Measurements from ENCODE around the gene GPR132. TPM values are rescaled to one million over a fixed set of nuclear protein-coding genes. Genes with fewer than 3 reads are reported as not detected.

The GPR132 gene
- total RNA-seq, 1 experiment from 2014 or later = 0.10 TPM

DNA sequence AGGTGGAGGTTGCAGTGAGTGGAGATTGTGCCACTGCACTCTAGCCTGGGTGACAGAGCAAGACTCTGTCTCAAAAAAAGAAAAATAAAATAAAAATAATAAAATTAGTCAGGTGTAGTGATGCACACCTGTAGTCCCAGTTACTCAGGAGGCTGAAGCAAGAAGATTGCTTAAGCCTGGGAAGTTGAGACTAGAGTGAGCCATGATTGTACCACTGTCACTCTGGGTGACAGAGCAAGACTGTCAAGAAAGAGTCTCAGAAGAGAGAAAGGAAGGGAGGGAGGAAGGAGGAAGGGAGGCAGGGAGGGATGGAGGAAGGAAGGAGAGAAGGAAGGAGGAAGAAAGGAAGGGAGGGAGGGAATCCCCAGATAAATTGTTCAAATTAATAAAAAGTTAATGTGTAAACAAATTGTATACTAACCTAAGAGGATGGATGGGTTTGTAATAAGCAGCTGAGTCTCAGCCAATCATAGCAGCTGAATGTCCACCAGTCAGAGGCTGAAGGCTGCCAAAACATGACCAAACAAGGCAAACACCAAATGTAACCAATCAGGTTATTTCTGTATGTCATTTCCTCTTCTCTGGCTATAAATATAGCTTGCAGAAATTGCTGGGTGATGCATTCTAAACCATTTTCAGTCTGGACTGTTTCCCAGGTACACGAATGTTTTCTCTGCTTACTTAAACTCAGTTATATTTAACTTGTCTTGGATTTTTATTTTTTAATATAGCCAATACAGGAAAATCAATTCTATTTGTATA, 38.2 kb downstream of the GPR132 start:
- Histone ChIP-seq H3K9ac (ENCODE audit: low read length) (no peak overlapping the region), H2AFZ (ENCODE audit: low read depth, low read length, poor library complexity, severe bottlenecking) (no peak overlapping the region), H3K79me2 (ENCODE audit: insufficient read depth, low read length) (peaks cover 5% of the 10 kb centered on the region), H3K4me1 (ENCODE audit: control insufficient read depth in 1 of 2, insufficient read depth in 2 of 2, low read length in 2 of 2) (peaks cover 31 to 55% of the 10 kb centered on the region in 2 experiments), H3K4me2 (ENCODE audit: low read length) (no peak overlapping the region), H4K20me1 (ENCODE audit: insufficient read depth) (no peaks in the 10 kb centered on the region), H3K9me2 (ENCODE audit: insufficient read depth) (no peaks in the 10 kb centered on the region), H3K9me3 (ENCODE audit: control insufficient read depth in 1 of 2, insufficient read depth in 1 of 2, low read depth in 1 of 2, low read length in 2 of 2) (no peaks in the 10 kb centered on the region), H3K27ac (ENCODE audit: low read depth, low read length) (no peak overlapping the region), H3K27me3 (ENCODE audit: insufficient read depth, low read length) (no peaks in the 10 kb centered on the region), H3K36me3 (ENCODE audit: control insufficient read depth in 1 of 2, insufficient read depth in 2 of 2, low read length in 2 of 2) (no peaks in the 10 kb centered on the region), H3K4me3 (replicated peaks in 1 of 2; ENCODE audit: low read depth in 1 of 2, low read length in 2 of 2) (no peak overlapping the region)
- ATAC-seq (no peak), DNase-seq (ENCODE audit: low read depth, low spot score) (peak; percentile 37)
- RAD21 ChIA-PET (ENCODE audit: low non-redundant PET in 1 of 2, low total read pairs in 2 of 2, uncharacterized antibody in 2 of 2, unreplicated experiment in 2 of 2) = no interaction called here
- peak; percentile 74 for TF ChIP-seq SRF (IDR thresholded peaks at IDR 0.05; ENCODE audit: low read depth)
- TF ChIP-seq YY1 (IDR thresholded peaks at IDR 0.05; ENCODE audit: extremely low read depth, insufficient replicate concordance, low read depth, low read length) = no peak
- no peak for TF ChIP-seq POLR2A (IDR thresholded peaks at IDR 0.05; ENCODE audit: borderline replicate concordance, extremely low read depth, insufficient read depth, insufficient read length)
- intact Hi-C loops (cut with micrococcal nuclease) = no loop called here
- POLR2A ChIA-PET = interaction anchor here (0.9 to 1.3 kb wide), 2 partner anchors 41 to 53 kb away, joined by 3 to 5 read pairs; partner anchors contain the start of gene CLBA1
- CTCF ChIA-PET = interaction anchor here (1.4 kb wide), 1 partner anchor 64 kb away, joined by 3 read pairs; no protein-coding TSS in a partner anchor
- no TSS peak for BruUV-seq (replicated peaks)

DNA sequence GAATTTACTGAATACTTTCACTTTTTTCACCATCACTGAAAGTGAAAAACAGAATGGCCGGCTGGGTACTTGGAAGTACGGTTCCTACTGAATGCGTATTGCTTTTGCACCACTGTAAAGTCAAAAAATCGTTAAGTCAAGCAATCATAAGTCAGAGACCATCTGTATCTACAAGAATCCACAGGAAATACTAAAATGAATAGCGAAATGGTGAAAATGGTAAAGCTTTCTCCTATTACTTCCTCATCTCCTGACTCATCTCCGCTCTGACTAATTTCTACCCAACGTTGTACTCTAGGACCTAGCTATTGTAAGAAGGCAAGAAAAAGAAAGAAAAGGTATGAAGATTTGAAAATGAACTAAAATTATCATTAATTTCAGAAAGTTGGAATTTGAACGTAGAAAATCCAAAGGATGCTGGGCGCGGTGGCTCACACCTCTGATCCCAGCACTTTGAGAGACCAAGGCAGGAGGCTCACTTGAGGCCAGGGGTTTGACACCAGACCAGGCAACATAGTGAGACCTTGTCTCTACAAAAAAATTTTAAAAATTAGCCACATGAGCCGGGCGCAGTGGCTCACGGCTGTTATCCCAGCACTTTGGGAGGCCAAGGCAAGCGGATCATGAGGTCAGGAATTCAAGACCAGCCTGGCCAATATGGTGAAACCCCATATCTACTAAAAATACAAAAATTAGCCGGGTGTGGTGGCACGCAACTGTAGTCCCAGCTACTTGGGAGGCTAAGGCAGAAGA, 39.0 kb downstream of the GPR132 start:
- Histone ChIP-seq H4K20me1 (ENCODE audit: insufficient read depth) (no peaks in the 10 kb centered on the region), H3K9ac (ENCODE audit: low read length) (no peak overlapping the region), H3K4me3 (replicated peaks in 1 of 2; ENCODE audit: low read depth in 1 of 2, low read length in 2 of 2) (no peak overlapping the region), H3K27me3 (ENCODE audit: insufficient read depth, low read length) (no peaks in the 10 kb centered on the region), H3K27ac (ENCODE audit: low read depth, low read length) (no peak overlapping the region), H3K9me3 (ENCODE audit: control insufficient read depth in 1 of 2, insufficient read depth in 1 of 2, low read depth in 1 of 2, low read length in 2 of 2) (no peaks in the 10 kb centered on the region), H3K79me2 (ENCODE audit: insufficient read depth, low read length) (peaks cover 12% of the 10 kb centered on the region), H3K4me1 (ENCODE audit: control insufficient read depth in 1 of 2, insufficient read depth in 2 of 2, low read length in 2 of 2) (peaks cover 31 to 63% of the 10 kb centered on the region in 2 experiments), H2AFZ (ENCODE audit: low read depth, low read length, poor library complexity, severe bottlenecking) (no peak overlapping the region), H3K36me3 (ENCODE audit: control insufficient read depth in 1 of 2, insufficient read depth in 2 of 2, low read length in 2 of 2) (no peaks in the 10 kb centered on the region), H3K9me2 (ENCODE audit: insufficient read depth) (no peaks in the 10 kb centered on the region), H3K4me2 (ENCODE audit: low read length) (peak overlapping the region; percentile 94)
- POLR2A ChIA-PET = interaction anchor here (0.8 to 0.9 kb wide), 2 partner anchors 41 to 52 kb away, joined by 3 to 5 read pairs; partner anchors contain the start of gene CLBA1
- DNase-seq (ENCODE audit: low read depth, low spot score) (no peak), ATAC-seq (no peak)
- intact Hi-C loops (cut with micrococcal nuclease) = no loop called here
- no TSS peak for BruUV-seq (replicated peaks)
- CTCF ChIA-PET = interaction anchor here (1.4 kb wide), 1 partner anchor 64 kb away, joined by 3 read pairs; no protein-coding TSS in a partner anchor
- TF ChIP-seq CBX3 (IDR thresholded peaks at IDR 0.05; ENCODE audit: low read depth) (no peak), FOSL1 (IDR thresholded peaks at IDR 0.05; ENCODE audit: low read depth) (peak; percentile 34; the same call in 1 of the 2 replicates), JUND (IDR thresholded peaks at IDR 0.05) (0 out of 2 replicates have a peak, but pooled peaks have one; percentile 8), POLR2AphosphoS5 (IDR thresholded peaks at IDR 0.05; ENCODE audit: low read depth, low read length) (no peak), ZFX (IDR thresholded peaks at IDR 0.05) (no peak), EZH2phosphoT487 (IDR thresholded peaks at IDR 0.05; ENCODE audit: borderline replicate concordance) (no peak)
- TF ChIP-seq, protein P1, sequence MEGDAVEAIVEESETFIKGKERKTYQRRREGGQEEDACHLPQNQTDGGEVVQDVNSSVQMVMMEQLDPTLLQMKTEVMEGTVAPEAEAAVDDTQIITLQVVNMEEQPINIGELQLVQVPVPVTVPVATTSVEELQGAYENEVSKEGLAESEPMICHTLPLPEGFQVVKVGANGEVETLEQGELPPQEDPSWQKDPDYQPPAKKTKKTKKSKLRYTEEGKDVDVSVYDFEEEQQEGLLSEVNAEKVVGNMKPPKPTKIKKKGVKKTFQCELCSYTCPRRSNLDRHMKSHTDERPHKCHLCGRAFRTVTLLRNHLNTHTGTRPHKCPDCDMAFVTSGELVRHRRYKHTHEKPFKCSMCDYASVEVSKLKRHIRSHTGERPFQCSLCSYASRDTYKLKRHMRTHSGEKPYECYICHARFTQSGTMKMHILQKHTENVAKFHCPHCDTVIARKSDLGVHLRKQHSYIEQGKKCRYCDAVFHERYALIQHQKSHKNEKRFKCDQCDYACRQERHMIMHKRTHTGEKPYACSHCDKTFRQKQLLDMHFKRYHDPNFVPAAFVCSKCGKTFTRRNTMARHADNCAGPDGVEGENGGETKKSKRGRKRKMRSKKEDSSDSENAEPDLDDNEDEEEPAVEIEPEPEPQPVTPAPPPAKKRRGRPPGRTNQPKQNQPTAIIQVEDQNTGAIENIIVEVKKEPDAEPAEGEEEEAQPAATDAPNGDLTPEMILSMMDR (IDR thresholded peaks at IDR 0.05 in 2 of 3, conservative IDR thresholded peaks at IDR 0.05 in 1 of 3; ENCODE audit: borderline replicate concordance in 1 of 3, insufficient read depth in 1 of 3, low read depth in 2 of 3, low read length in 2 of 3) = no peak
- TF ChIP-seq, protein P2, sequence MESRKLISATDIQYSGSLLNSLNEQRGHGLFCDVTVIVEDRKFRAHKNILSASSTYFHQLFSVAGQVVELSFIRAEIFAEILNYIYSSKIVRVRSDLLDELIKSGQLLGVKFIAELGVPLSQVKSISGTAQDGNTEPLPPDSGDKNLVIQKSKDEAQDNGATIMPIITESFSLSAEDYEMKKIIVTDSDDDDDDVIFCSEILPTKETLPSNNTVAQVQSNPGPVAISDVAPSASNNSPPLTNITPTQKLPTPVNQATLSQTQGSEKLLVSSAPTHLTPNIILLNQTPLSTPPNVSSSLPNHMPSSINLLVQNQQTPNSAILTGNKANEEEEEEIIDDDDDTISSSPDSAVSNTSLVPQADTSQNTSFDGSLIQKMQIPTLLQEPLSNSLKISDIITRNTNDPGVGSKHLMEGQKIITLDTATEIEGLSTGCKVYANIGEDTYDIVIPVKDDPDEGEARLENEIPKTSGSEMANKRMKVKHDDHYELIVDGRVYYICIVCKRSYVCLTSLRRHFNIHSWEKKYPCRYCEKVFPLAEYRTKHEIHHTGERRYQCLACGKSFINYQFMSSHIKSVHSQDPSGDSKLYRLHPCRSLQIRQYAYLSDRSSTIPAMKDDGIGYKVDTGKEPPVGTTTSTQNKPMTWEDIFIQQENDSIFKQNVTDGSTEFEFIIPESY (IDR thresholded peaks at IDR 0.05; ENCODE audit: extremely low read depth, insufficient replicate concordance, low read length) = no peak
- RAD21 ChIA-PET (ENCODE audit: low non-redundant PET in 1 of 2, low total read pairs in 2 of 2, uncharacterized antibody in 2 of 2, unreplicated experiment in 2 of 2) = no interaction called here
